Fibroblast of lung (primary cell): ENCODE data around the gene ZBTB42. TPM values are rescaled to one million over a fixed set of nuclear protein-coding genes. Genes with fewer than 3 reads are reported as not detected.

Source experiments
- DNase-seq, 2 donors: peaks; one replicate each; pipeline versions ENCODE4 v3.0.0 to v3.0.0-alpha.2; 2010; ENCODE audit warnings: low read depth in 2 of 2
- H2AFZ ChIP-seq: 2 replicates; pipeline ENCODE4 v1.5.1; 2012; ENCODE audit warnings: low read length, control low read depth, inconsistent platforms
- H3K27ac ChIP-seq: 2 replicates; pipeline ENCODE4 v1.5.1; 2011; ENCODE audit warnings: low read length, control low read depth; ENCODE audit not compliant: insufficient read depth
- H3K27me3 ChIP-seq: 2 replicates; pipeline ENCODE4 v1.5.1; 2011; ENCODE audit warnings: mild to moderate bottlenecking, low read length; ENCODE audit not compliant: control insufficient read depth, insufficient read depth
- H3K36me3 ChIP-seq: 2 replicates; pipeline ENCODE4 v1.5.1; 2011; ENCODE audit warnings: low read length; ENCODE audit not compliant: control insufficient read depth, insufficient read depth
- H3K4me1 ChIP-seq: 2 replicates; pipeline ENCODE4 v1.5.1; 2011; ENCODE audit warnings: low read length; ENCODE audit not compliant: control insufficient read depth, insufficient read depth; ENCODE audit errors: extremely low read depth
- H3K4me2 ChIP-seq: 2 replicates; pipeline ENCODE4 v1.5.1; 2011; ENCODE audit warnings: low read length, control low read depth; ENCODE audit not compliant: insufficient read depth; ENCODE audit errors: extremely low read depth
- H3K4me3 ChIP-seq, 4 experiments: fragments of 200-600 bp in 1 of 4; sonication (generic) in 1 of 4; replicated peaks in 1 of 4; 2 replicates each; pipeline ENCODE4 v1.5.1; 2011 to 2016; ENCODE audit warnings: low read length in 4 of 4, low read depth in 3 of 4, mild to moderate bottlenecking in 3 of 4, control low read depth in 2 of 4, inconsistent platforms in 1 of 4, mixed read lengths in 1 of 4; ENCODE audit not compliant: insufficient read depth in 1 of 4; ENCODE audit errors: control extremely low read depth in 1 of 4
- H3K79me2 ChIP-seq: 2 replicates; pipeline ENCODE4 v1.5.1; 2012; ENCODE audit warnings: mild to moderate bottlenecking, low read length, inconsistent platforms; ENCODE audit not compliant: control insufficient read depth, insufficient read depth
- H3K9ac ChIP-seq: 2 replicates; pipeline ENCODE4 v1.5.1; 2011; ENCODE audit warnings: mild to moderate bottlenecking, low read length, control low read depth; ENCODE audit not compliant: insufficient read depth
- H3K9me3 ChIP-seq: 2 replicates; pipeline ENCODE4 v1.5.1; 2012; ENCODE audit warnings: low read depth, low read length; ENCODE audit not compliant: control insufficient read depth, insufficient read depth
- H4K20me1 ChIP-seq: 2 replicates; pipeline ENCODE4 v1.5.1; 2011; ENCODE audit warnings: low read length; ENCODE audit not compliant: control insufficient read depth, insufficient read depth; ENCODE audit errors: extremely low read depth
- EZH2 ChIP-seq: IDR thresholded peaks from 2 replicates; pipeline ENCODE4 v1.5.1; 2012; ENCODE audit warnings: low read length, control low read depth, mild to moderate bottlenecking; ENCODE audit errors: missing control alignments
- polyA plus RNA-seq, 2 donors: library from polyadenylated mRNA; depleted of rRNA in 1 of 2; stranded (reverse) in 1 of 2; unstranded in 1 of 2; fragments of >200 nt; gene quantifications; 2 replicates each; pipeline ENCODE4 v1.2.1, GENCODE V29; 2011 to 2012; ENCODE audit warnings: missing spikeins in 1 of 2
- total RNA-seq: library from RNA; depleted of rRNA; stranded (reverse); fragments of >200 nt; gene quantifications from 2 replicates; pipeline ENCODE4 v1.2.1, GENCODE V29; 2014
- TF ChIP-seq, protein P1 (sequence below), 2 donors: IDR thresholded peaks in 1 of 2; conservative IDR thresholded peaks in 1 of 2; 1 replicate in 1 of 2; 2 replicates in 1 of 2; pipeline ENCODE4 v1.5.1; 2011 to 2012; ENCODE audit warnings: low read length in 2 of 2, control low read depth in 1 of 2, inconsistent platforms in 1 of 2, low read depth in 1 of 2, mild to moderate bottlenecking in 1 of 2

The ZBTB42 gene
- total and polyA plus RNA-seq, 2 donors (not counting 1 experiment from before 2014, with no cell fraction given) = 1.1 to 2.3 TPM

DNA sequence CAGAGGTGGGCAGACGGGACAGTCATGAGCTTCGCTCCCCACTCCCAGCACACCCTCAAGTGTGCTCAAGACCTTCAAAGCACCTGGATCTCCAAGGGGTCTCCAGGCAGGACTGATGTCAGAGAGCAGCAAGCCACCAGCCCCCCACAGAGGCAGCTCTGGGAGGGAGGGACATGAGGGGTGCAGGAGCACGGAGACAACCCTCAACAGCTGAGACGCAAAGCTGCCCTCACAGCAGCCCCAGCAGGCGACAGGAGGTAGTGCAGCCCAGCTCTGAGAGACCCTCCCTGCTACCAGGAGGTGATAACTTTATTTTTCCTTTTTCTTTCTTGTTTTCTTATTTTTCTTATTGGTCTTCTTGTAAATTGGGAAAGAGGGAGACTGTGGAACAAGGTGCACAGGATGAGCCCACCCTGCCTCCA lies 30.0 kb upstream of the ZBTB42 start:
- H4K20me1 ChIP-seq = no peaks in the 10 kb centered on the region
- peaks cover 2% of the 10 kb centered on the region for H3K4me1 ChIP-seq
- no peak for DNase-seq
- H3K9ac ChIP-seq = no peak overlapping the region
- no peak overlapping the region for H3K4me2 ChIP-seq
- peaks cover 35% of the 10 kb centered on the region for H3K36me3 ChIP-seq
- no peak overlapping the region for H2AFZ ChIP-seq
- TF ChIP-seq EZH2 = no peak
- TF ChIP-seq, protein P1, sequence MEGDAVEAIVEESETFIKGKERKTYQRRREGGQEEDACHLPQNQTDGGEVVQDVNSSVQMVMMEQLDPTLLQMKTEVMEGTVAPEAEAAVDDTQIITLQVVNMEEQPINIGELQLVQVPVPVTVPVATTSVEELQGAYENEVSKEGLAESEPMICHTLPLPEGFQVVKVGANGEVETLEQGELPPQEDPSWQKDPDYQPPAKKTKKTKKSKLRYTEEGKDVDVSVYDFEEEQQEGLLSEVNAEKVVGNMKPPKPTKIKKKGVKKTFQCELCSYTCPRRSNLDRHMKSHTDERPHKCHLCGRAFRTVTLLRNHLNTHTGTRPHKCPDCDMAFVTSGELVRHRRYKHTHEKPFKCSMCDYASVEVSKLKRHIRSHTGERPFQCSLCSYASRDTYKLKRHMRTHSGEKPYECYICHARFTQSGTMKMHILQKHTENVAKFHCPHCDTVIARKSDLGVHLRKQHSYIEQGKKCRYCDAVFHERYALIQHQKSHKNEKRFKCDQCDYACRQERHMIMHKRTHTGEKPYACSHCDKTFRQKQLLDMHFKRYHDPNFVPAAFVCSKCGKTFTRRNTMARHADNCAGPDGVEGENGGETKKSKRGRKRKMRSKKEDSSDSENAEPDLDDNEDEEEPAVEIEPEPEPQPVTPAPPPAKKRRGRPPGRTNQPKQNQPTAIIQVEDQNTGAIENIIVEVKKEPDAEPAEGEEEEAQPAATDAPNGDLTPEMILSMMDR (conservative IDR thresholded peaks at IDR 0.05 in 1 of 2, IDR thresholded peaks at IDR 0.05 in 1 of 2; ENCODE audit: low read depth in 1 of 2, low read length in 2 of 2) = peak; percentile 52 to 63
- H3K4me3 ChIP-seq = no peak overlapping the region
- no peaks in the 10 kb centered on the region for H3K27me3 ChIP-seq
- H3K79me2 ChIP-seq = no peaks in the 10 kb centered on the region
- H3K27ac ChIP-seq = no peak overlapping the region
- no peaks in the 10 kb centered on the region for H3K9me3 ChIP-seq

DNA sequence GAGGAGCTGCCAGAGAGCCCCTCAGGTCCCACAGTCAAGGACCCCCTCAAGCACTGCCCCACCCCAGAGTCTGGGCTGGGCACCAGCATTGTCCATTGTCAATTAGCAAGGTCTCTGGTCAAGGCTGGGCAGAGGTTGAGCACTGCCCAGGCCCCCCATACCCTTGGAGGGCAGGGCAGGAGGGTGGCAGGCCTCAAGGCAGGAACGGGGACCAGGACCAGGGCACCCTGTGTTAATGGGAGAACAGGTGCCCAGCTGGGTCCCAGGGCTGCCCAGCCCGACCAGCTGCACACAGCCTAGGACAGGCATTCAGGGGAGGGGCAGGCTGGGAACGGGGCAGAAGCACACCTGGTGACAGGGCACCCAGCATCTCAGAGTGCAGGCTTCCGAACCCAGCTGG lies 29.5 kb upstream of the ZBTB42 start:
- Histone ChIP-seq H4K20me1 (no peaks in the 10 kb centered on the region), H2AFZ (no peak overlapping the region), H3K4me1 (peaks cover 2% of the 10 kb centered on the region), H3K9me3 (no peaks in the 10 kb centered on the region), H3K79me2 (no peaks in the 10 kb centered on the region), H3K4me3 (no peak overlapping the region), H3K36me3 (peaks cover 36% of the 10 kb centered on the region), H3K27ac (no peak overlapping the region), H3K4me2 (no peak overlapping the region), H3K27me3 (no peaks in the 10 kb centered on the region), H3K9ac (no peak overlapping the region)
- TF ChIP-seq EZH2 = no peak
- TF ChIP-seq, protein P1 (conservative IDR thresholded peaks at IDR 0.05 in 1 of 2, IDR thresholded peaks at IDR 0.05 in 1 of 2; ENCODE audit: low read depth in 1 of 2, low read length in 2 of 2) = no peak
- no peak for DNase-seq

DNA sequence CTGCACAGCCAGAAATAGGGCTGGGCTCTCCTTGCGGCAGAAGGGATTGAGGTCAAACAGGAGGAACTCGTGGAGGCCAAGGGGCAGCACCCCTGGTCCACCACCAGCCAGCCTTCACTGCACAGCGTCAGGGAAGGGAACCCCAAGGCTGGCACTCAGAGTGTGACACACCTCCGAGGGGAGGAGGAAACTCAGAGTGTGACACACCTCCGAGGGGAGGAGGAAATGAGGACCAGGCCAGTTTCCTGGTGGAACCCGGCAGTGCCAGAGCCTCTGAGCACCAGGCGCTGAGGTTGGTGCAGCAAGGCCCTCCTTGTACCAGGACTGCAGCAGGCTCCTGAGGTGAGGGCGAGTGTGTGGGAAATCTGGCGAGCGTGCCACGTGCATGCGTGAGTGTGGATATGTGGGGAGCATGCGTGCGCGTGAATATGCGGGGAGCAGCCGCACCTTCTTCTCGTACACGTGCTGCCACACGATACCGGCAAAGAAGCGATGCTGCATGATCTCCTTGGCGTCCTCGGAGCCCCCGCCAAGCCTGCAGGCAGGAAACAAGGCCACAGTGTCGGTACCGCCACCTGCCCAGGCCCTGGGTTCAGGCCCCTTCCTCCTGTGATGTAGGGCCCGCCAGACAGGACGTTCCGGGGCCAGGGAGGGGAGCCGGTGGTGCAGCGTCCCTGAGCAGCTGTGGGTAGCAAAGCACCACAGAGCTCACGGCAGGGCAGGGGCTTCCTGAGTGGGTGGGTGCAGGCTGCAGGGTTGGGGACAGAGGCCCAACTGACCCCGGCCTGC lies 28.8 kb upstream of the ZBTB42 start:
- Histone ChIP-seq H3K4me1 (peaks cover 2% of the 10 kb centered on the region), H3K27me3 (no peaks in the 10 kb centered on the region)
- TF ChIP-seq, protein P1 (conservative IDR thresholded peaks at IDR 0.05 in 1 of 2, IDR thresholded peaks at IDR 0.05 in 1 of 2; ENCODE audit: low read depth in 1 of 2, low read length in 2 of 2) = no peak
- no peak for TF ChIP-seq EZH2

More for the DNA sequence above, 28.8 kb upstream of the ZBTB42 start:
- no peak for DNase-seq
- H3K4me3 ChIP-seq = no peak overlapping the region
- H3K27ac ChIP-seq = no peak overlapping the region
- no peak overlapping the region for H2AFZ ChIP-seq
- no peak overlapping the region for H3K4me2 ChIP-seq
- H3K9ac ChIP-seq = no peak overlapping the region
- H4K20me1 ChIP-seq = no peaks in the 10 kb centered on the region
- H3K79me2 ChIP-seq = no peaks in the 10 kb centered on the region
- peaks cover 39% of the 10 kb centered on the region for H3K36me3 ChIP-seq
- no peaks in the 10 kb centered on the region for H3K9me3 ChIP-seq
